Karpas-422 (cell line): Measurements from ENCODE around the gene PSMD2. TPM values are rescaled to one million over a fixed set of nuclear protein-coding genes. Genes with fewer than 3 reads are reported as not detected.
A peak's percentile ranks its signal among the peaks of the same experiment; 100 is the strongest.

Experiments
- DNase-seq: peaks from one replicate; pipeline ENCODE4 v3.0.0-alpha.2; 2015
- H2AFZ ChIP-seq: fragments of 200-600 bp; sonication (generic); 2 replicates; pipeline ENCODE4 v1.6.1; 2014; ENCODE audit warnings: antibody characterized with exemption, low read length, mixed read lengths
- H3K27ac ChIP-seq: fragments of 200-600 bp; sonication (generic); 2 replicates; pipeline ENCODE4 v1.5.1; 2014; ENCODE audit warnings: mild to moderate bottlenecking, low read length, moderate library complexity
- H3K27me3 ChIP-seq: fragments of 200-600 bp; sonication (generic); 2 replicates; pipeline ENCODE4 v1.6.1; 2014; ENCODE audit warnings: low read length, mixed read lengths
- H3K36me3 ChIP-seq: fragments of 200-600 bp; sonication (generic); 2 replicates; pipeline ENCODE4 v1.6.1; 2014; ENCODE audit warnings: low read length, mixed read lengths; ENCODE audit not compliant: insufficient read depth
- H3K4me1 ChIP-seq: fragments of 200-600 bp; sonication (generic); 2 replicates; pipeline ENCODE4 v1.6.1; 2014; ENCODE audit warnings: mild to moderate bottlenecking, low read length, mixed read lengths
- H3K4me2 ChIP-seq: fragments of 200-600 bp; sonication (generic); 2 replicates; pipeline ENCODE4 v1.6.1; 2014; ENCODE audit warnings: low read length, low read depth, mild to moderate bottlenecking; ENCODE audit not compliant: poor library complexity, severe bottlenecking
- H3K4me3 ChIP-seq: fragments of 200-600 bp; sonication (generic); 2 replicates; pipeline ENCODE4 v1.5.1; 2014; ENCODE audit warnings: mild to moderate bottlenecking, antibody characterized with exemption, low read length, mixed read lengths
- H3K79me2 ChIP-seq: fragments of 200-600 bp; sonication (generic); 2 replicates; pipeline ENCODE4 v1.6.1; 2014; ENCODE audit warnings: mild to moderate bottlenecking, low read length, mixed read lengths
- H3K9ac ChIP-seq: fragments of 200-600 bp; sonication (generic); 2 replicates; pipeline ENCODE4 v1.6.0; 2014; ENCODE audit warnings: low read length
- H3K9me2 ChIP-seq: fragments of 200-600 bp; sonication (generic), shearing (Covaris generic); replicated peaks from 2 replicates; pipeline ENCODE4 v1.6.0; 2014; ENCODE audit warnings: mild to moderate bottlenecking, low read length, moderate library complexity; ENCODE audit not compliant: insufficient read depth
- H3K9me3 ChIP-seq: fragments of 300-700, 200-600 bp; sonication (generic); 2 replicates; pipeline ENCODE4 v1.6.1; 2014; ENCODE audit warnings: low read length, mixed read lengths
- H4K20me1 ChIP-seq: fragments of 200-600 bp; sonication (generic); 2 replicates; pipeline ENCODE4 v1.6.1; 2014; ENCODE audit warnings: mild to moderate bottlenecking, antibody characterized with exemption, low read length, low read depth; ENCODE audit not compliant: insufficient read depth
- total RNA-seq: library from RNA; depleted of rRNA; stranded (reverse); fragments of >200 nt; shearing (Covaris generic); gene quantifications from 2 replicates; pipeline ENCODE4 v1.2.3, GENCODE V29; 2014; ENCODE audit warnings: low replicate concordance; rRNA removed

PSMD2 gene
- 235 and 301 TPM in 2 replicates for total RNA-seq

GRCh38 chr3:184298759-184299487 is at the start of gene PSMD2:
TSS of gene PSMD2 (plus strand) at chr3:184299241. CDS start at chr3:184299267, 26 bp downstream.
- Histone ChIP-seq H3K27me3 (no peaks in the 10 kb centered on the region), H3K27ac (peak within 1 kb of the TSS; percentile 28; the same call in 1 of the 2 replicates), H3K9me2 (no peaks in the 10 kb centered on the region), H4K20me1 (peaks cover 11% of the 10 kb centered on the region; the same call in 1 of the 2 replicates), H3K4me1 (peaks cover 16% of the 10 kb centered on the region), H2AFZ (peak within 1 kb of the TSS; percentile 96), H3K79me2 (peaks cover 36% of the 10 kb centered on the region), H3K9ac (peak within 1 kb of the TSS; percentile 83), H3K9me3 (no peaks in the 10 kb centered on the region), H3K4me3 (peak within 1 kb of the TSS; percentile 79), H3K36me3 (peaks cover 35% of the 10 kb centered on the region), H3K4me2 (peak within 1 kb of the TSS; percentile 94)
- DNase-seq = peak; percentile 100

GRCh38 chr3:184249412-184250166 is 49.5 kb upstream of the PSMD2 start, which contains the start of gene EEF1AKMT4:
TSS of gene EEF1AKMT4 (plus strand) at chr3:184249672. CDS start at chr3:184249695, 23 bp downstream.
- Histone ChIP-seq H3K9me3 (no peaks in the 10 kb centered on the region), H3K36me3 (peaks cover 6% of the 10 kb centered on the region; the same call in 1 of the 2 replicates), H3K27ac (peak within 1 kb of the TSS; percentile 88), H3K4me1 (peaks cover 17% of the 10 kb centered on the region), H2AFZ (peak within 1 kb of the TSS; percentile 95), H3K4me2 (peak within 1 kb of the TSS; percentile 100), H3K9me2 (no peaks in the 10 kb centered on the region), H3K27me3 (no peaks in the 10 kb centered on the region), H4K20me1 (no peaks in the 10 kb centered on the region), H3K4me3 (peak within 1 kb of the TSS; percentile 80), H3K79me2 (peaks cover 54% of the 10 kb centered on the region), H3K9ac (peak within 1 kb of the TSS; percentile 93)
- DNase-seq = peak; percentile 100

- Histone ChIP-seq H3K79me2 (peaks cover 61% of the 10 kb centered on the region), H3K27me3 (no peaks in the 10 kb centered on the region), H3K4me2 (peak overlapping the region; percentile 100), H3K9me3 (no peaks in the 10 kb centered on the region), H3K4me3 (peak overlapping the region; percentile 80), H3K4me1 (peaks cover 17% of the 10 kb centered on the region), H3K36me3 (no peaks in the 10 kb centered on the region), H3K9ac (peak overlapping the region; percentile 93), H4K20me1 (no peaks in the 10 kb centered on the region), H3K9me2 (no peaks in the 10 kb centered on the region), H2AFZ (peak overlapping the region; percentile 71; the same call in 1 of the 2 replicates), H3K27ac (peak overlapping the region; percentile 87)
- DNase-seq = peak; percentile 99
Observed at GRCh38 chr3:184250167-184250828, 48.7 kb upstream of the PSMD2 start.

- Histone ChIP-seq H2AFZ (no peak overlapping the region), H3K36me3 (no peaks in the 10 kb centered on the region), H3K9me3 (no peaks in the 10 kb centered on the region), H3K4me3 (no peak overlapping the region), H3K27me3 (no peaks in the 10 kb centered on the region), H3K79me2 (peaks cover 46% of the 10 kb centered on the region), H3K9ac (no peak overlapping the region), H3K27ac (no peak overlapping the region), H3K9me2 (no peaks in the 10 kb centered on the region), H4K20me1 (peaks cover 3% of the 10 kb centered on the region; the same call in 1 of the 2 replicates), H3K4me2 (no peak overlapping the region), H3K4me1 (peaks cover 10% of the 10 kb centered on the region)
- no peak for DNase-seq
Observed at GRCh38 chr3:184255291-184256039, 43.6 kb upstream of the PSMD2 start.

GRCh38 chr3:184257083-184257915 is 41.7 kb upstream of the PSMD2 start:
- H3K4me1 ChIP-seq = peaks cover 18% of the 10 kb centered on the region
- H3K27me3 ChIP-seq = no peaks in the 10 kb centered on the region
- no peak overlapping the region for H3K27ac ChIP-seq
- no peak for DNase-seq
- H3K9ac ChIP-seq = no peak overlapping the region
- no peak overlapping the region for H3K4me3 ChIP-seq
- H3K9me3 ChIP-seq = no peaks in the 10 kb centered on the region
- no peak overlapping the region for H3K4me2 ChIP-seq
- peaks cover 32% of the 10 kb centered on the region for H3K79me2 ChIP-seq
- H2AFZ ChIP-seq = no peak overlapping the region
- H3K36me3 ChIP-seq = no peaks in the 10 kb centered on the region
- H3K9me2 ChIP-seq = no peaks in the 10 kb centered on the region
- H4K20me1 ChIP-seq = peaks cover 3% of the 10 kb centered on the region; the same call in 1 of the 2 replicates

- H3K4me3 ChIP-seq = no peak overlapping the region
- peaks cover 23% of the 10 kb centered on the region for H3K79me2 ChIP-seq
- H3K4me2 ChIP-seq = no peak overlapping the region
- H4K20me1 ChIP-seq = peaks cover 3% of the 10 kb centered on the region; the same call in 1 of the 2 replicates
- no peaks in the 10 kb centered on the region for H3K9me2 ChIP-seq
- H3K9ac ChIP-seq = no peak overlapping the region
- no peaks in the 10 kb centered on the region for H3K27me3 ChIP-seq
- no peak overlapping the region for H2AFZ ChIP-seq
- H3K27ac ChIP-seq = no peak overlapping the region
- peaks cover 18% of the 10 kb centered on the region for H3K4me1 ChIP-seq
- DNase-seq = no peak
- no peaks in the 10 kb centered on the region for H3K36me3 ChIP-seq
- H3K9me3 ChIP-seq = no peaks in the 10 kb centered on the region
Observed at GRCh38 chr3:184258926-184259325, 40.1 kb upstream of the PSMD2 start.

GRCh38 chr3:184259396-184259877 is 39.6 kb upstream of the PSMD2 start:
- no peaks in the 10 kb centered on the region for H3K36me3 ChIP-seq
- H3K9ac ChIP-seq = no peak overlapping the region
- no peak overlapping the region for H3K4me2 ChIP-seq
- DNase-seq = no peak
- H3K79me2 ChIP-seq = peaks cover 20% of the 10 kb centered on the region
- no peak overlapping the region for H3K27ac ChIP-seq
- H3K4me1 ChIP-seq = peaks cover 18% of the 10 kb centered on the region
- H3K9me2 ChIP-seq = no peaks in the 10 kb centered on the region
- H2AFZ ChIP-seq = no peak overlapping the region
- H3K9me3 ChIP-seq = no peaks in the 10 kb centered on the region
- H3K27me3 ChIP-seq = no peaks in the 10 kb centered on the region
- peaks cover 3% of the 10 kb centered on the region; the same call in 1 of the 2 replicates for H4K20me1 ChIP-seq
- no peak overlapping the region for H3K4me3 ChIP-seq
